ENCODE measurements around the gene KDM4C. TPM values are rescaled to one million over a fixed set of nuclear protein-coding genes. Genes with fewer than 3 reads are reported as not detected.

The KDM4C gene
- polyA plus RNA-seq, 1 donor, result 21.6 TPM

DNA sequence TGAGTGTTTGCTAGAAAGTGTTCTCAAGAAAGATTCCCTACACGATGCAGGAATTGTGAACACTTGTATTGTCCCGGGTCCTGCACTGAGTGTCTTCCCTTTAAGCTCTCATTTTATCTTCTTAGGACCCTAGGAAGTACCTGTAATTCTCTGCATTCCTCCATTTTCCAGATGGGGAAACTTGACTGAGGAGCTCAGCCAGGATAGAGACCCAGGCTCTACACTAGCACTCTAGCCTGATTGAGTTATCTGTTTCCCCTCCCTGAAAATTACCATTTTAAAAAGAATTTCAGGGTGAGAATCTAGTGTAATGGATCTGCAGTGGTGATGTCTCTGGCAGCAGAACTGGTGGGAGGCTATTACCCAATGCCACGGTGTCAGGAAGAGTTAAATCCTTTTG is 453.9 kb downstream of the KDM4C start:
- DNase-seq, result no peak

DNA sequence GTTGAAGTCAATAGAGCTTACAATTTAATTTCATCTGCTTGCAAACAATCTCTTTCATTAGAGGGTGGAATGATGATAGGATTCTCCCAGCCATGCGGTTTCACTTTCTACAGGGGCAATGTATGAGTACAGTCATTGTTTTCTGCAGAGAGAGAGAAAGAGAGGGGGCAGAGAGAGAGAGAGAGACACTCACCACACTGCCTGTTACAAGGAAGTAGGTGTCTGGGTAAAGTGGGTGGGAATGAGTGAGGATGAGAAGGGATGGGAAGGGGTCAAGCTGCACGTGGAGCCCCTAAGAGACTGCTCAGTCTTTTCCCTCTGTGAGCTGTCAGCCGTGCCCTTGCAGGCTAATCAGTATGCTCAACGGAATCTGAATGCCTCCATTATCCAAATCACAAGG is 454.3 kb downstream of the KDM4C start:
- DNase-seq, result no peak

GRCh38 chr9:7216004-7216841 is 458.4 kb downstream of the KDM4C start:
- no peak for DNase-seq

- DNase-seq, result no peak
These were observed 466.2 kb downstream of the KDM4C start for GRCh38 chr9:7223981-7224380.

Other genes starting within 250 kb of the KDM4C start
- gene GLDC, start 112.2 kb upstream of the KDM4C start, polyA plus RNA-seq (ENCODE audit: insufficient read length), result 22.4 TPM